Astrocyte of the spinal cord (primary cell): ENCODE results near the gene HIVEP3.
A peak's percentile ranks its signal among the peaks of the same experiment; 100 is the strongest.

Experiments
- DNase-seq: peaks from one replicate; pipeline ENCODE4 v3.0.0; 2011; ENCODE audit warnings: low read depth, low spot score
- H3K4me3 ChIP-seq: 2 replicates; pipeline ENCODE4 v1.5.1; 2011; ENCODE audit warnings: low read depth, mild to moderate bottlenecking, low read length, moderate library complexity
- CTCF ChIP-seq: IDR thresholded peaks from 2 replicates; pipeline ENCODE4 v1.5.1; 2012; ENCODE audit warnings: low read depth, mild to moderate bottlenecking, low read length, inconsistent platforms
- in situ Hi-C: cut with HindIII; loops from 2 replicates; pipeline ENCODE4 v1.10.0; 2017; ENCODE audit warnings: low sequenced_read_pairs

Gene HIVEP3

GRCh38 chr1:41715441-41716095 is 203.2 kb downstream of the HIVEP3 start:
- DNase-seq: no peak

GRCh38 chr1:41714638-41715389 is 203.9 kb downstream of the HIVEP3 start:
- in situ Hi-C loops: no loop called here
- no peak for TF ChIP-seq CTCF
- peak; percentile 40 for DNase-seq
- H3K4me3 ChIP-seq: no peak overlapping the region

More at GRCh38 chr1:41715441-41716095, 203.2 kb downstream of the HIVEP3 start:
- no peak overlapping the region for H3K4me3 ChIP-seq
- TF ChIP-seq CTCF: no peak
- in situ Hi-C loops: no loop called here

GRCh38 chr1:41713557-41714327 is 205.0 kb downstream of the HIVEP3 start:
- in situ Hi-C loops: no loop called here
- no peak overlapping the region for H3K4me3 ChIP-seq
- no peak for TF ChIP-seq CTCF
- DNase-seq: peak; percentile 90

GRCh38 chr1:41713141-41713540 is 205.6 kb downstream of the HIVEP3 start:
- no peak for TF ChIP-seq CTCF
- in situ Hi-C loops: no loop called here
- peak; percentile 26 for DNase-seq
- no peak overlapping the region for H3K4me3 ChIP-seq

- in situ Hi-C loops: no loop called here
- TF ChIP-seq CTCF: no peak
- no peak overlapping the region for H3K4me3 ChIP-seq
- DNase-seq: no peak
Observed at GRCh38 chr1:41712695-41713094, 206.0 kb downstream of the HIVEP3 start.

GRCh38 chr1:41712081-41712480 is 206.6 kb downstream of the HIVEP3 start:
- H3K4me3 ChIP-seq: no peak overlapping the region
- no peak for TF ChIP-seq CTCF
- no peak for DNase-seq
- in situ Hi-C loops: no loop called here
